IPS-15b (cell line): ENCODE results near the gene HSPB1.
"Not testable (repeated sequence)": the region's sequence is repeated elsewhere in the genome, so short reads cannot be mapped to it uniquely, and the experiment has no call there.

Experiments
- H3K27me3 ChIP-seq: one replicate; pipeline ENCODE4 v1.6.1; 2013; ENCODE audit warnings: low read length; ENCODE audit not compliant: control insufficient read depth, insufficient read depth
- H3K36me3 ChIP-seq: one replicate; pipeline ENCODE4 v1.6.1; 2013; ENCODE audit warnings: low read length; ENCODE audit not compliant: control insufficient read depth, insufficient read depth
- H3K4me1 ChIP-seq: one replicate; pipeline ENCODE4 v1.6.1; 2013; ENCODE audit warnings: mild to moderate bottlenecking, low read length; ENCODE audit not compliant: control insufficient read depth, insufficient read depth
- H3K4me3 ChIP-seq: one replicate; pipeline ENCODE4 v1.5.1; 2013; ENCODE audit warnings: low read depth, low read length
- H3K9ac ChIP-seq: one replicate; pipeline ENCODE4 v1.6.1; 2013; ENCODE audit warnings: low read depth, mild to moderate bottlenecking, low read length
- H3K9me3 ChIP-seq: one replicate; pipeline ENCODE4 v1.6.1; 2013; ENCODE audit warnings: mild to moderate bottlenecking, low read length; ENCODE audit not compliant: control insufficient read depth, insufficient read depth

HSPB1 gene

GRCh38 chr7:76300166-76300731 is 2.2 kb upstream of the HSPB1 start:
- Histone ChIP-seq H3K36me3 (no peaks in the 10 kb centered on the region), H3K9me3 (no peaks in the 10 kb centered on the region), H3K27me3 (peaks cover 9% of the 10 kb centered on the region), H3K4me3 (no peak overlapping the region), H3K9ac (no peak overlapping the region), H3K4me1 (no peaks in the 10 kb centered on the region)

GRCh38 chr7:76301000-76301399 is 1.5 kb upstream of the HSPB1 start:
- Histone ChIP-seq H3K9ac (no peak overlapping the region), H3K36me3 (no peaks in the 10 kb centered on the region), H3K4me1 (no peaks in the 10 kb centered on the region), H3K4me3 (no peak overlapping the region), H3K27me3 (peaks cover 9% of the 10 kb centered on the region), H3K9me3 (no peaks in the 10 kb centered on the region)

GRCh38 chr7:76303202-76304147 is 1.0 kb downstream of the HSPB1 start:
- Histone ChIP-seq H3K36me3 (no peaks in the 10 kb centered on the region), H3K4me3 (peak overlapping the region; percentile 60), H3K9ac (peak overlapping the region; percentile 24), H3K9me3 (no peaks in the 10 kb centered on the region), H3K4me1 (no peaks in the 10 kb centered on the region), H3K27me3 (peaks cover 9% of the 10 kb centered on the region)

- Histone ChIP-seq H3K9ac (no peak overlapping the region), H3K9me3 (no peaks in the 10 kb centered on the region), H3K27me3 (peaks cover 9% of the 10 kb centered on the region), H3K36me3 (no peaks in the 10 kb centered on the region), H3K4me1 (no peaks in the 10 kb centered on the region), H3K4me3 (no peak overlapping the region)
These were observed 2.5 kb downstream of the HSPB1 start for GRCh38 chr7:76304888-76305375.

GRCh38 chr7:76308874-76309273 is 6.4 kb downstream of the HSPB1 start:
- not testable (repeated sequence) for H3K27me3 ChIP-seq, H3K9me3 ChIP-seq, H3K4me3 ChIP-seq, H3K4me1 ChIP-seq, H3K9ac ChIP-seq, H3K36me3 ChIP-seq

- H3K4me1 ChIP-seq, H3K9me3 ChIP-seq, H3K9ac ChIP-seq, H3K4me3 ChIP-seq, H3K36me3 ChIP-seq, H3K27me3 ChIP-seq: not testable (repeated sequence)
These were observed 7.0 kb downstream of the HSPB1 start for GRCh38 chr7:76309341-76310101.

- H3K9me3 ChIP-seq: no peaks in the 10 kb centered on the region
- H3K36me3 ChIP-seq: no peaks in the 10 kb centered on the region
- H3K9ac ChIP-seq: no peak overlapping the region
- H3K4me1 ChIP-seq: peaks cover 3% of the 10 kb centered on the region
- H3K27me3 ChIP-seq: no peaks in the 10 kb centered on the region
- no peak overlapping the region for H3K4me3 ChIP-seq
These were observed 7.9 kb downstream of the HSPB1 start for GRCh38 chr7:76310102-76310957.

- H3K4me3 ChIP-seq, H3K9me3 ChIP-seq, H3K36me3 ChIP-seq, H3K4me1 ChIP-seq, H3K27me3 ChIP-seq, H3K9ac ChIP-seq: not testable (repeated sequence)
These were observed 9.4 kb downstream of the HSPB1 start for GRCh38 chr7:76311838-76312237.

- Histone ChIP-seq H3K27me3 (no peaks in the 10 kb centered on the region), H3K4me1 (peaks cover 11% of the 10 kb centered on the region), H3K36me3 (no peaks in the 10 kb centered on the region), H3K9me3 (no peaks in the 10 kb centered on the region), H3K4me3 (peak overlapping the region; percentile 19), H3K9ac (peak overlapping the region; percentile 54)
These were observed 11.7 kb downstream of the HSPB1 start for GRCh38 chr7:76314042-76314721.

GRCh38 chr7:76314740-76315139 is 12.3 kb downstream of the HSPB1 start:
- H3K36me3 ChIP-seq, H3K4me3 ChIP-seq, H3K9me3 ChIP-seq, H3K27me3 ChIP-seq, H3K9ac ChIP-seq: not testable (repeated sequence)
- peaks cover 11% of the 10 kb centered on the region for H3K4me1 ChIP-seq

- H3K4me1 ChIP-seq: peaks cover 11% of the 10 kb centered on the region
- no peak overlapping the region for H3K4me3 ChIP-seq
- H3K36me3 ChIP-seq: no peaks in the 10 kb centered on the region
- H3K9ac ChIP-seq: no peak overlapping the region
- no peaks in the 10 kb centered on the region for H3K9me3 ChIP-seq
- no peaks in the 10 kb centered on the region for H3K27me3 ChIP-seq
These were observed 12.9 kb downstream of the HSPB1 start for GRCh38 chr7:76315364-76315763.
